Activated naive CD8-positive, alpha-beta T cell treated with anti-CD3 and anti-CD28 coated beads, Interleukin-2, amount 50 U/mL, for 24 hours (primary cell): Measurements from ENCODE around the gene GLIS2.

ENCODE experiments used
- ATAC-seq: fragments of 150-1000 bp; cut with Tn5 transposase; one replicate; pipeline ENCODE4 v1.10.0; 2021
- DNase-seq: peaks from one replicate; pipeline ENCODE4 v3.0.0; 2021
- H3K27ac Mint-ChIP-seq: one replicate; pipeline ENCODE4 v1.8.0; 2021; ENCODE audit warnings: mild to moderate bottlenecking, mixed read lengths
- H3K27me3 Mint-ChIP-seq: one replicate; pipeline ENCODE4 v1.8.0; 2021; ENCODE audit warnings: mixed read lengths
- H3K36me3 Mint-ChIP-seq: one replicate; pipeline ENCODE4 v1.8.0; 2021; ENCODE audit warnings: low read depth, mixed read lengths
- H3K4me1 Mint-ChIP-seq: one replicate; pipeline ENCODE4 v1.8.0; 2021; ENCODE audit warnings: mixed read lengths
- H3K4me3 Mint-ChIP-seq: one replicate; pipeline ENCODE4 v1.8.0; 2021; ENCODE audit warnings: mild to moderate bottlenecking, moderate library complexity, mixed read lengths
- H3K9me3 Mint-ChIP-seq: one replicate; pipeline ENCODE4 v1.8.0; 2021; ENCODE audit warnings: mixed read lengths

Gene GLIS2

DNA sequence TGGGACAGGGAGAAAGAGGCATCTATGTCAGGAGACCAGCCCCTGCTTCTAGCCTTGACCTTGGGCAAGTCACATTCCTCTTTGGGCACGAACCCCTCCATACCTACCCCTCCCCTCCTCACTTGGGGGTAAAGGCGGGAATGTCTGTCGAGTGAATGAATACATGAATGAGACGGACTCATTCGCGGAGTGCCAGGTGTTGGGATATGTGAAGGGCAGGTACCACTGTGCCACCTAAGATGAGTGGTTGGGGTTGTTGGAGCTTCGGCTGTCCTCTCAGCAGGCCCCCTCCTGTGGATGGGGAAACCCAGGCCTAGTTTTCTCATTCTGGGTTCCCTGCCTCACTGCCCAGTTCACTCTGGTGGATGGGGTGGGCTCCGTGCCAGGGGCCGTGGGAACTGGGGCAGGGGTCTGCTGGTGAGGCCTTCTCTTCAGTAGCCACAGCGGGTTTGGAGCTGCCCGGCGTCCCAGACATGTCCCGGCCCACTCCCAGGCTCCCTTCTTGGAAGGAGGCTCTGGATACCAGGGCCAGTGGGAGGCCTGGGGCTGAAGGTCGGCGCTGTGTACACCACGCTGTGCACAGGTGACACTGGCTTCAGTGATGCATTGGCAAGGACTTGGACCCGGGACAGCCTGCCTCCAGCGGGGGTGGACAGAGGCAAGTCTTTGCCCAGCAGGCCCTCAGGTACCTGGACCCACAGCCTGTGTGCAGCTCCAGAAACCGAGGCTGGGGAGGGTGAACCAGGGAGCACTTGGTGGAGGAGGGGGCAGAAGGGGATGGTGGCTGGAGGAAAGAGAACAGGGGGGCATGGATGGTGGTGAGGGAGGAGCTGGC lies 5.6 kb downstream of the GLIS2 start:
- Mint-ChIP-seq H3K27ac (no peak overlapping the region), H3K4me3 (no peak overlapping the region), H3K4me1 (peaks cover 4% of the 10 kb centered on the region), H3K9me3 (no peaks in the 10 kb centered on the region), H3K27me3 (peaks cover 2% of the 10 kb centered on the region), H3K36me3 (no peaks in the 10 kb centered on the region)
- DNase-seq, result no peak
- ATAC-seq, result no peak

DNA sequence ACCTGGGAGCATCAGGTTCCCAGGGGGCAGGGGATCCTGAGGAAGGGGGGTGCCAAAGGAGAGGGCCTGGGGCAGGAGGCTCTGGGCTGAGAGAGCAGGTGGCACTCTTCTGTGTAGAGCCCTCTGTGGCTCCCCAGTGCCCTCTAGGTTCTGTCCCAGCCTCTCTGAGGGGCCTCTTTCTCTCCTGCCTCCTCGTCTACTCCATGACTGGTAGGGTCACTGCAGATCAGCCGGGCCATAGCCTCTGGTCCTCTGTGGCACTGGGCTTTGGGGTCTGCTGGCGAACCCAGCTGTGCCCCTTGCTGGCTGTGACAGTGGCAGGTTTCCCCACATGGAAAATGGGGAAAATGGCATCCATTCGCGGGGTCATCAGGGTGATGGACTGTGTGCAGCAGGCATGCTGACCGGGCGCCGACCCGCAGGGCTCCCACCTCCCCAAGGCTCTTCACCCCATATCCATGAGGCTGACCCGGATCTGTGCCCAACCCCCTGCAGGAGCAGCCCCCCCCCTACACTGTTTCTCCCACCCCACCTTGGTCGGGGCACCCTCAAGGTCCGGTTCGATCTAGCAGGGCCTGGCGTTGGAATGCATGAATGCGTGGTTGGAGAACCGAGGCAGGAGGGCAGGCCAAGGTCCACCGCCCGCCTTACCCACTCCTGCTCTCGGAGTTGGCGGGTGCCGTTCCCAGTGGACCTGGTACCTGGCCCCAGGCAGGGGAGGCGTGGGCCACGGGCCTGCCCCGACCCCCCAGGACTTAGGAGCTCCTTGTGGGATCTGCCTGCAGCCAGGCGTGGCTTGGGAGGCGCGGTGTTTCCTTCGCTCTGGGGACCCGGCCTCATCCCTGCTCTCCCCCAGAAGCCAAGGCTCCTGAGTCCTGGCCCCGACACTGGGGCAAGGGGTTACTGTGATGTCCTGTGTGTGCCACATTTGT lies 6.5 kb downstream of the GLIS2 start:
- no peaks in the 10 kb centered on the region for H3K9me3 Mint-ChIP-seq
- H3K4me3 Mint-ChIP-seq, result no peak overlapping the region
- H3K27me3 Mint-ChIP-seq, result peaks cover 2% of the 10 kb centered on the region
- DNase-seq (no peak), ATAC-seq (no peak)
- H3K4me1 Mint-ChIP-seq, result peaks cover 4% of the 10 kb centered on the region
- H3K27ac Mint-ChIP-seq, result no peak overlapping the region
- no peaks in the 10 kb centered on the region for H3K36me3 Mint-ChIP-seq

GRCh38 chr16:4323071-4323844 lies 7.4 kb downstream of the GLIS2 start:
- no peak for ATAC-seq
- H3K9me3 Mint-ChIP-seq, result no peaks in the 10 kb centered on the region
- no peak overlapping the region for H3K4me3 Mint-ChIP-seq
- H3K27me3 Mint-ChIP-seq, result peaks cover under 1% of the 10 kb centered on the region
- peaks cover 7% of the 10 kb centered on the region for H3K4me1 Mint-ChIP-seq
- no peak overlapping the region for H3K27ac Mint-ChIP-seq
- H3K36me3 Mint-ChIP-seq, result no peaks in the 10 kb centered on the region
- DNase-seq, result no peak

DNA sequence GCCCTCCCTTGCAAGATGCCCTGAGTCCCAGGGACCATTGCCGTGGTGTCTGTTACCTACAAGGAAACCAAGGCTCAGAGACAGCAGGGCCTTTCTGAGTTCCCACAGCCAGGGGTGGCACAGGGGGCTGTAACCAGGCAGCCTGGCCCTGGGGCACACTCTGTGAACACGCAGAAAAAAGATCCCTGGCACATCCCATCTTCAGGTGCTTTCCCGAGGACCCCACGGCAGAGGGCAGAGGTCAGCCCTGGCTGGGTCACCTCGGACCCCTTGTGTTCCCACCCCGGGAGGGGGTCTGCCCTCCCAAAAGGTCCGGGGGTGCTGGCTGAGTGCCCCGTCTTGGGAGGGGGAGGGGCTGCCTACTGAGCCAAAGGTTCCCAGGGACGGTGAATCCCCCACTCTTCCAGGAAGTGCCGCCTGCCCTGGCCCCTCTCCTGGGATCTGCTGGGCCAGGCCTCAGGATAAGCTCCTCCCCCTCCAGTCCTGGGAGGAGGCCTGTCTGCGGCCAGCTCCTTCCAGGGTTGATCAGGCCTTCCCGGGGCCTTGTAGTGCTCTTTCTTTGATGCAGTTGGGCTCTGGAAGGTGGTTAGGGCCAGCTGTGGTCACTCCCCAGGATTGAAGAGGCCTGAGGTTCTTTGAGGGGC lies 8.1 kb downstream of the GLIS2 start:
- Mint-ChIP-seq H3K27me3 (peaks cover 3% of the 10 kb centered on the region), H3K4me3 (no peak overlapping the region), H3K27ac (no peak overlapping the region), H3K4me1 (peaks cover 9% of the 10 kb centered on the region), H3K9me3 (no peaks in the 10 kb centered on the region), H3K36me3 (no peaks in the 10 kb centered on the region)
- DNase-seq (no peak), ATAC-seq (no peak)

DNA sequence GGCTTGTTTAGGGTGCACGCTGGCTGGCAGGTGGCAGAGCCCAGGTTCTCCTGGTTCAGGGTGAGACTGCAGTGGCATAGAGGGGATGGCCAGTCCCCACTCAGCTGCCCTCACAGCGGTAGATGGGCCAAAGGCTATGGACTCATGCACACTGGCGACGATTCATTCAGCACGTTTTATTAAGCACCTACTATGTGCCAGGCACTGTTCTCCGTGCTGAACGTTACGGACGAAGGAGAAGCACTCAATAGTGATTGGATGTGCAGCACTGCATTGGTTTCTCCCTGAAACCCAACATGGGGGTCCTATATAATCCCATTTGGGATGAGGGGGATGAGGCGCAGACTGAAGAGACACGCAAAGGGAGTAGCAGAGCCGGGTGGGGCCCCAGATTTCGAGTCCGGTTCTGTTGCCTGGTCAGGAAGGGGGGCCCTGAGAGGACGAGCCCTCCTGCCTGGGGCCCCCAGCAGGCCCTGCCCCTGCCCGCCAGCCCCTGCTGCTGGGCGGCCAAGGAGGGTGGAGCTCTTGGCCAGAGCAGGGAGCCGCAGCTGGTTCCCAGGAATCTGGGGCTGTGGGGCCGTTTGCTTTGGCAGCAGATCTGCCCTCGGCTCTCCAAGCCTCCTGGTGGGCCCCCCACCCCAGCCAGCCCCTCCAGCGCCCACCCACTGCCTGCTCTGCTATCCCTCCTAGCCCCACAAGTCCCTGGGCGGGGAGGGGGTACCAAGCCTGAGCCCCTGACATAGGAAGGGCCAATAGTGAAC lies 8.8 kb downstream of the GLIS2 start:
- Mint-ChIP-seq H3K4me3 (no peak overlapping the region), H3K36me3 (no peaks in the 10 kb centered on the region), H3K9me3 (no peaks in the 10 kb centered on the region), H3K27me3 (peaks cover 3% of the 10 kb centered on the region), H3K27ac (no peak overlapping the region), H3K4me1 (peaks cover 5% of the 10 kb centered on the region)
- ATAC-seq (no peak), DNase-seq (no peak)

GRCh38 chr16:4325253-4325758 lies 9.4 kb downstream of the GLIS2 start:
- Mint-ChIP-seq H3K9me3 (no peaks in the 10 kb centered on the region), H3K27me3 (peaks cover 3% of the 10 kb centered on the region), H3K4me1 (peaks cover 5% of the 10 kb centered on the region), H3K4me3 (no peak overlapping the region), H3K36me3 (no peaks in the 10 kb centered on the region), H3K27ac (no peak overlapping the region)
- ATAC-seq (no peak), DNase-seq (no peak)

GRCh38 chr16:4327386-4328045 lies 11.6 kb downstream of the GLIS2 start:
- peaks cover 5% of the 10 kb centered on the region for H3K4me1 Mint-ChIP-seq
- no peak overlapping the region for H3K4me3 Mint-ChIP-seq
- no peak overlapping the region for H3K27ac Mint-ChIP-seq
- ATAC-seq (peak; percentile 3), DNase-seq (no peak)
- no peaks in the 10 kb centered on the region for H3K9me3 Mint-ChIP-seq
- H3K27me3 Mint-ChIP-seq, result peaks cover 3% of the 10 kb centered on the region
- no peaks in the 10 kb centered on the region for H3K36me3 Mint-ChIP-seq

- Mint-ChIP-seq H3K4me3 (peak overlapping the region; percentile 24), H3K36me3 (no peaks in the 10 kb centered on the region), H3K9me3 (no peaks in the 10 kb centered on the region), H3K27ac (no peak overlapping the region), H3K27me3 (peaks cover 3% of the 10 kb centered on the region), H3K4me1 (peaks cover 5% of the 10 kb centered on the region)
- DNase-seq (peak; percentile 66), ATAC-seq (peak; percentile 63)
Measured at GRCh38 chr16:4328046-4328781, 12.3 kb downstream of the GLIS2 start.

DNA sequence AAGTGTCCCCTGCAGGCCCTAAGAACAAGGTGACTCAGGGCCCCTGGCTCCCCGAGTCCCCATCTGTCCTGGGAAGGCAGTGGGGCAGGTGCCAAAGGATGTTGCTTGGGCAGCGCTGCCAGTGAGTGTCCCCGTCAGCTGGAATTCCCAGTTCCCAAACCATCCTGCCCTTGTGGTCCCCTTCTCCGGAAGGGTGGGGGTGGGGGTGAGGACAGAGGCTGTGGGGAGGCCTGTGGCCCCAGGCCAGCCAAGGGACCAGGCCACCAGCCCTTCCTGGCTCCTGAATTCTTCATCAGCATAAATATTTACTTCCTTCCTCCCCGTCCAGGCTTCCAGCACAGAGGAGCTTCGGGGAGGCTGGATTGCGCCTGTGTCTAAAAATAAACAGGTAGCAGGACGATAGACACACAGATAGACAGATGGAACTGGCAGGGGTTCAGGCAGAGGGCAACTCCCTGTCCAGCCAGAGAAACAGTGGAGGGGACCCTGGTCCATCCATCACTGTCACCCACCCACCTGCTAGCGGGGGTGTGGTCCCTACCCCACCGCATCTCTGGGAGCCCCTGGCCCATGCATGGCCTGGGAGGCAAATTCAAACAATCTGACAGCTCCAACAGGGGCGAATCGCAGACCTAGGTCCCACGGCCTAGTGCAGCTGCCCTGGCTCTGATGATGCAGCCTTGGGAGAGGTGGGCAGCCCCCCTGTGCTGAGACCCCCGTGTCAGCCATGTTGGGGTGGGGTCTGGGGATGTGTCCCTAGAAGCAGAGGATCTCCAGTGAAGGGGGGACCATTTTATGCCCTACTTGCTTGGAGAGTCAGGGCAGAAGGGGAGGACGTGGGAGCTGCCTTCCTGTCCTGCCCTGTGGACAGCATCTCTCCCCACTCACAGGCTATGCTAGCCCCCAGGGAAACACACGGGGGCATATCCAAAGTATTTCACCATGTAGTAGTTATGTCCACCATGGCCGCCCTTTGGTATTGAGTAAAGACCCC lies 13.2 kb downstream of the GLIS2 start:
- ATAC-seq (no peak), DNase-seq (no peak)
- H3K27ac Mint-ChIP-seq, result no peak overlapping the region
- peaks cover 3% of the 10 kb centered on the region for H3K27me3 Mint-ChIP-seq
- peaks cover 5% of the 10 kb centered on the region for H3K4me1 Mint-ChIP-seq
- H3K4me3 Mint-ChIP-seq, result no peak overlapping the region
- H3K9me3 Mint-ChIP-seq, result no peaks in the 10 kb centered on the region
- H3K36me3 Mint-ChIP-seq, result no peaks in the 10 kb centered on the region

GRCh38 chr16:4330277-4330874 lies 14.5 kb downstream of the GLIS2 start:
- ATAC-seq, result peak; percentile 57
- peaks cover 5% of the 10 kb centered on the region for H3K4me1 Mint-ChIP-seq
- no peak overlapping the region for H3K27ac Mint-ChIP-seq
- peaks cover 3% of the 10 kb centered on the region for H3K27me3 Mint-ChIP-seq
- H3K9me3 Mint-ChIP-seq, result no peaks in the 10 kb centered on the region
- DNase-seq, result peak; percentile 87
- H3K36me3 Mint-ChIP-seq, result no peaks in the 10 kb centered on the region
- H3K4me3 Mint-ChIP-seq, result no peak overlapping the region

GRCh38 chr16:4332083-4332482 lies 16.2 kb downstream of the GLIS2 start:
- Mint-ChIP-seq H3K27ac (no peak overlapping the region), H3K36me3 (no peaks in the 10 kb centered on the region), H3K4me1 (peaks cover 5% of the 10 kb centered on the region), H3K27me3 (peaks cover 3% of the 10 kb centered on the region), H3K9me3 (no peaks in the 10 kb centered on the region), H3K4me3 (no peak overlapping the region)
- no peak for DNase-seq
- ATAC-seq, result no peak
